ENCODE results near the gene MRPS35.
"Not testable (repeated sequence)": the region's sequence is repeated elsewhere in the genome, so short reads cannot be mapped to it uniquely, and the experiment has no call there.

MRPS35 gene

DNA sequence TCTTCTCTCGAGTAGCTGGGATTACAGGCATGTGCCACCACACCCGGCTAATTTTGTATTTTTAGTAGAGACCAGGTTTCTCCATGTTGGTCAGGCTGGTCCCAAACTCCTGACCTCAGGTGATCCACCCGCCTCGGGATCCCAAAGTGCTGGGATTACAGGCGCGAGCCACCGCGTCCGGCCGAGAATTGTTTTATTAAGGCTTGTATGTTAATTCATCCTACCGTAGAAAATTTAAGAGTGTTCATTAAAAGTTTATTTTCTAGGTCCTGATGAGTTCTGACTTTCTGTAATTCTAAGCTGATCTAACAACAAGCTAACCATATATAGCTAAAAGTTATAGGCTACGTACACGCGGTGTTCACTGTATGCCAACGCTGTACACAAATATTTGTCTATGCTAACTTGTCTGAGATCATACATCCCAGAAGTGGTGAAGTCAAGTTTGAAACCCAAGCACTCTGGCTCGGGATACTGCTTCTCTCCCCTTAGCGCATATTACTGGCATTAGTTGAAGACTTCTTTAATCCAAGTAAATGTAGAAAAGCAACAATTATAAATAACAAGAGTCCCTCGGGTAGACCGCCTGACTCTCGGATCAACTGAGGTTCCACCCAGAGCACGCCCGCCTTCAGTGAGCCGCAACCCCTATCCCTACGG is 570 bp upstream of the MRPS35 start:
- DNase-seq: no peak

DNA sequence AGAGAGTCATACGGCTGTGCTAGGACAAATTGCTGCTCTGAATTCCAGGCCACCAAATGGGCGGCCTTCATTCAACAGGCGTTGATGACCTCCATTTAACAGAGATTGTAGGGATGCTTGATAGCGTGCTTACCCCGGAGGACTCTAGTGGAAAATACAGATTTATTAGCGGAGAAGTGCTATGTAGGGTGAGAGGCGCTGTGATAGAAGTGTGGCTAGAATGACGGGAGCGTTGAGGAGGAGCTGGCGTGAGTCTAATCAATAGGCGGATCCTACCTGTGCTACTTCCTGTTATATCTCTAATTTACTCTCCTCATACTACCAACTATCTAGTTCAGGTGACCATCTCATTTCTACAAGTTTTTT is 668 bp downstream of the MRPS35 start:
- no peak for DNase-seq

DNA sequence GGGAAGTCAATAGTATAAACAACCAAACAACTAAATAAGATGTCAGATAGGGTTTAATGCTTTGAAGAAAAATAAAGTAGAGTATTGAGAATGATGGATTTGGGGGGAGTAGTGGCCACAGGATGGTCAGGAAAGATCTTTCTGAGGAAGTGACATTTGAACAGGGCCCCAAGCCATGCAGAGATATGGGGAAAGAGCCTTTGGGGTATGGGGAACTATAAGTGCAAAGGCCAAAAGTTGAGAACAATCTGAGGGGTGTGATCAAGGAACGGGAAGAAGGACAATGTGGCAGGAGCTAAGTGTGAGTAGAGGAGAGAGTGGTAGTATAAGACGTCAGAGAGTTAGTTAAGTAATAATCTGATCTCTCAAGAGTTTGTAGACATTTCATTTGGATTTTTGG is 1.3 kb downstream of the MRPS35 start:
- no peak for DNase-seq

- DNase-seq: no peak
These were observed 12.6 kb downstream of the MRPS35 start for GRCh38 chr12:27723212-27723611.

DNA sequence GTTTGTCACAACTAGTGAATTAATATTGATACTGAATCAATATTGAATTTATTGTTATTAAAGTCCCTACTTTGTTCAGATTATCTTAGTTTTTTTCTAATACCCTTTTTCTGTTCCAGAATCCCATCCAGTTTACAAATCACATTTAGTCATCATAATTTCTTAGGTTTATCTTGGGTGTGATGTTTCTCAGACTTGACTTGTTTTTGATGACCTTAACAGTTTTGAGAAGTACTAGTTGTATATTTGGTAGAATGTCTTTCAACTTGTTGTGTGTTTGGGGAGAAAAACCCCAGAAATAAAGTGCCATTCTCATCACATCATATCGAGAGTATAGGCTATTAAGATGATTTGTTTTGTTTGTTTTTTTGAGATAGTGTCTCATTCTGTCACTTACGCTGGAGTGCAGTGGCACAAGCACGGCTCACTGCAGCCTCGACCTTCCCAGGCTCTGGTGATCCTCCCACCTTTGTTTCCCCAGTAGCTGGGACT is 19.5 kb downstream of the MRPS35 start:
- no peak for DNase-seq

GRCh38 chr12:27732281-27732680 is 21.6 kb downstream of the MRPS35 start:
- no peak for DNase-seq

DNA sequence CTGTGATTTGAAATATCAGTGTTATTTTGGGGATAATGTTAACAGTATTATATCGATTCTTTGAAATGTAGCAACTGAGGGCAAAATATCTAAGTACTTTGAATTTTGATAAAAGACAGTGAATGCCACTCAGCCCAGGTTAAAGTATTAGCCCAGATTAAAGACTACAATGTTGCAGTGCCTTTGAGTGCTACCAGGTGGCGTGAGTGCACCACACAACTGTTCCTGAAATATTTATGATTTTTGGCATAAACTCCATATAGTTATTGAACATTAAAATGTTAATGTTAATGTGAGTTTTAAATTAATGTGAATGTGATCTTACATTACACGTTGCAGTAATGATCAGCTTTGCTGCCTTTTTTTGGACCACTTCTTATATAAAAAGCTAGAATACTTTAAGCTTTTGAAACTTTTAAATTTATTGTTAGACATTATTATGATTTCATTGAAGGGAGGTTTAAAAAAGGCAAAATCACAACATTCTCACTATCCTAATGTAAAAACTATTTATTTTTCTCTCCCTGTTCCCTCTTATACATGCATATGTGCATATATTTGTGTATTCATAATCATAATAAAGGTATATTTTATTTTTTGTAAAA is 22.5 kb downstream of the MRPS35 start:
- no peak for DNase-seq

GRCh38 chr12:27733791-27734190 is 23.2 kb downstream of the MRPS35 start:
- no peak for DNase-seq

GRCh38 chr12:27734321-27734720 is 23.7 kb downstream of the MRPS35 start:
- DNase-seq: not testable (repeated sequence)

GRCh38 chr12:27743601-27744000 is 33.0 kb downstream of the MRPS35 start:
- DNase-seq: no peak

GRCh38 chr12:27745734-27746133 is 35.1 kb downstream of the MRPS35 start:
- DNase-seq: not testable (repeated sequence)

DNA sequence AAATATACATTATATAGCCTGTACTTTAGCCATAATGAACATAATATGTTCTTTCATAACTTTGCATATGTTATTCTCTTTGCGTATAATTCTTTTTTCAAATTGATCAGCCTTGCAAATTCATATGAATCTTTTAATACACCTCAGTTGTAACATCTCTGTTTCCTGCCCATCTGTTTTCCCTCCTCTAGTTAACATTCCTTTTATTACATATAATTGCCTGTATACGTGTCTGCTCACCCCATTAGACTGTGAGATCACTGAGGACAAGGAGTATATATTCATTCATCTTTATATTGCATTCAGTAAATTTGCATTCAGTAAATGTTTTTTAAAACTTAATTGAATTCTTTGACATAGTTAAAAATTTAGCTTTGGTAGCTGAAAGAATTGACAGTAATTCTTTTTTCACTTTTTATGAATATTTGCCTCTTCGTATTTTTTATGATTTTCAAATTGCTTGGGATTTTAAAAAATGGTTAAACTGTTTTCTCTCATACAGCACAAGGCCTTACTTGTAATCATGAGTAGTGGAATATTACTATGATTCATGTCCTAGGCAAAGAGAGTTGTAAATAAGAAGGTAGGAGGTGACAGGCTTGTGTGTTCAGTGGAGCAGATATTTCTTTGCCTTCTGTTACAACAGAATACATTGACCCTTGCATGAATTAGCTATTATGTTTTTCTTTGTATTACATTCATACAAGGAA is 36.6 kb downstream of the MRPS35 start:
- DNase-seq: no peak

GRCh38 chr12:27751386-27752047 is 40.9 kb downstream of the MRPS35 start:
- no peak for DNase-seq

- DNase-seq: no peak
These were observed 44.2 kb downstream of the MRPS35 start for GRCh38 chr12:27754795-27755194.

DNA sequence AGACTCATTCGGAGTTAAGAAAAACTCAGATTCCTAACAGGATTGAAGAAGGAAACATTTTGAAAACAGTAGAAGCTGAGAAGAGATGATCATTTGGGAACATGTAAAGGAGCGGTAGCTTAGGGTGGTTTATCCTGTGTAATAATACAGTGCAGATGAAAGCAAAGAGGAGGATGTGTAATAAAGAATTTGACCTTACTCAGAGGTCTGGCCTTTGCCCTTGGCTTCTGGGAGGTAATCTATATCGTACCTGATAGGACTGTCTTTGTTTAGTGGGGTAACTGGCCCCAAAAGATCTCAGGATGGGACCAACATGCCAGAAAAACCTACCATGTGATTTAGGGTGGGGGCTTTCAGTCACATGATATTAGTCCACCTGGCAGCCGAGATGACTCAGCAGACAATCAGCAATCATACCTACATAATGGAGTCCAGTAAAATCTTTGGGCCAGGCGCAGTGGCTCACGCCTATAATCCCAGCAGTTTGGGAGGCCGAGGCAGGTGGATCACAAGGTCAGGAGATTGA is 46.1 kb downstream of the MRPS35 start:
- no peak for DNase-seq

DNA sequence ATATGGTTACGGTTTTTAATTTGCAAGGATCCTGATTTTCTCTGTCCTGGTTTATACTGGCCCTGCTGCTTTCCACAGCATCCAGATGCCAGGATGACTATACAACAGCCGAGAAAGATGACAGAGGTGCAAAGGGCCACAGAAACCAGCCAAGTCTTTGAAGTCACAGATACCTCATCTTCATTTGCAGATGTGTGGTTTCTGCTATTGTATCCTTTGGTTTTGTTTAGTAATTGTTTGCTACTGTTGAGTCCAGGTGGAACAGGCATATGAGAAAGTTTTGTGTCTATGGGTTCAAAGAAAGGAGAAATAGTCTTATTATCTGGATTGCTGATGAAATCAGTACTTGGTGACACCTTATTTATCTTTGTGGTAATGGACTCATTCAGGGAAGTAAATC is 52.1 kb downstream of the MRPS35 start:
- no peak for DNase-seq

GRCh38 chr12:27766587-27766986 is 56.0 kb downstream of the MRPS35 start:
- no peak for DNase-seq

GRCh38 chr12:27769142-27769673 is 58.6 kb downstream of the MRPS35 start:
- DNase-seq: no peak

DNA sequence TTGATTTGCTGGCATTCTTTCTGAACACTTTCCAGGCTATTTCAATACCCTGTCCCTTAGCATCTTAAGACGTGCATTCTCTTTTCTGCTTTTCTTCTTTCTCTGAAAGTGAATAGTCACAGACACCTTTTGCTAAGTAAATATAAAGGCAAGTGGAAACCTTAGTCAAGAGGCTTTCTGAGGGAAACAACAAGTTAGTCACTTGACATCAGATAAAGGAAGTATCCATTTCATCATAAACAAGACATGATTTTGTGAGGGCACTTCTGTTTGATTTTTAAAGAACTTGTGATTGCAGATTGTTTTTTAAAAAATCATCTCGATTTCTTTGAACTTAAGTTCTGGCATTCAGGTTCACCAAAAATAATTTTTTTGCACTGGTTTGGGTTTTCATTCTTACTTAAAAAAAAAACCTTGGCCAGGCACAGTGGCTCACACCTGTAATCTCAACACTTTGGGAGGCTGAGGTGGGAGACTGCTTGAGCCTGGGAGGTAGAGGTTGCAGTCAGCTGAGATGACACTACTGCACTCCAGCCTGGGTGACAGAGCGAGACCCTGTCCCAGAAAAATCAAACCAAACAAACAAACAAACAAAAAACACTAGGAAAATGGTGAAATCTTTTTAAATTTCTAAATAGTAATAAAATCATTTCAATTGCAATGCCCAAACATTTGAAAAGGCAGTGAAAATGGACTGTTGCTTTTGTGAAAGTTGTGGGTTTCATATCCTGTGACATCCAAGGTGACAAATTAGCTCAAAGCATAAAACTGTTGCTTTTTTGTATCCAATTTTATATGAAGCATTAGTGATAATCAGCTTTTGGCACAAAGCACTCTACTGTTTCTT is 61.1 kb downstream of the MRPS35 start:
- no peak for DNase-seq

- DNase-seq: no peak
These were observed 61.9 kb downstream of the MRPS35 start for GRCh38 chr12:27772328-27773049.

DNA sequence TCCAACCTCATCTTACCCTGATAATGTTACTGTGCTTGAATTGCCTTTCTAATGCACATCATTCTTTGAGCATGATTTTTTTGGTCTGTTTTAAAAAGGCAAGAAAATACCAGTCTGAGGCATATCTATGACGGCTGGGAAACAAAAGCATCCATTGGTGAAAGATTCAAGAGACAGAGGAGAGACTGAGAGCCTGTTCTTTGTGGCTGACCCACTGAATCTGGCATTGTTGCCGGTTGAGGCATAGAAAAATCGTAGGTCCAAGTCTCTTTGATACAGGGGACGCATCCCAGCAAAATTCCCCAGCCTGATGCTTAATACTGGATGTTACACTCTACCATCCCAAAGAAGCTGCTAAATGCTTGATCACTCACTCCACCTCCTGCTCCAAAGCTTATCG is 66.5 kb downstream of the MRPS35 start:
- DNase-seq: no peak

DNA sequence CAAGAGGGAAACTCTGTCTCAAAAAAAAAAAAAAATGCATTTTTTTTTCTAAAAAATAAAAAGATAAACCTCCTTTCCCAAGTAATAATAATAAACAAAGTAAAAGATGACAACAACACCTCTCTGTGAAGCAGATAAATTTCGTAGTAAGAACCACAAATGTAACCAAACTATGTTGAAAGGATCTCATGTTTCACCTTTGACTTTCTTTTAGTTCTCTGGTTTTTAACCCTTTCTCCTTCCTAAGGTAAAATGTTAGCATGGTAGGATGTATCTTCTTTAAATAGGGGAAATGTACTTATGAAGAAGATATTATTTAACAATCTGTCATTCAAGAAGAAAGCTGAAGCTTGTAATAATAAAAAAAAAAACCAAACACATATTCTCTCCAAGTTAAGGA is 67.6 kb downstream of the MRPS35 start:
- no peak for DNase-seq
